Measurements from ENCODE around the gene ABLIM1. TPM values are rescaled to one million over a fixed set of nuclear protein-coding genes. Genes with fewer than 3 reads are reported as not detected.

Gene ABLIM1
- polyA plus RNA-seq, 1 donor from 2014 or later, result 10.1 TPM

DNA sequence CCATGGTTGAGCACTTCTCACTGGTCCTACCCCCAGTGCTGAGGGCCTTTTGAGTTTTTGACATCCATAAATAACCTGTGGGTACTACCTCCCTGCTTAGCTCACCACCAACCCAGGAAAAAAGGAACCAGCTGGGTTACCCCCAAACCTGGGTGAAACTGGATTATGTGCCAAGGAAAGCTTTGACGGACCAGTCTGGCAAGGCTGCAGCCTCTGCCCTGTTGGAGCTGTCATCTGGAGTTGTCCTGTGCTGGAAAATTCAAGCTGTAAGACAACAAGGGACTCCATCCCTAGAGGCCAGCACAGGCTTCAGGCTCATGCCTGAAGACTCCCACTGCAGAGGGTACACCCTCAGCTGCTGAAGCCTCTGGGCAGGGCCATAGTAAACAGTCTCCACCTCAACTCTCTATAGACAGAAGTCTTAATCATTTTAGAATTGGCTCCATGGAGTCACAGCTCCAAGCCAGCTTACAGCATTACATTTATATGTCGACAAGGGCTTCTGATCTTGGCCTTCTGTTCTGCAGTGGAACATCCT, 138.2 kb downstream of the ABLIM1 start:
- Histone ChIP-seq H3K4me3 (ENCODE audit: low read length) (no peak overlapping the region), H3K27me3 (ENCODE audit: insufficient read depth, low read depth, low read length) (peaks cover 14% of the 10 kb centered on the region), H3K9ac (ENCODE audit: low read length) (no peak overlapping the region), H3K27ac (ENCODE audit: low read length) (no peak overlapping the region), H4K20me1 (ENCODE audit: insufficient read depth) (no peaks in the 10 kb centered on the region), H3K4me2 (ENCODE audit: low read length) (no peak overlapping the region), H2AFZ (ENCODE audit: low read depth, low read length) (no peak overlapping the region), H3F3A (ENCODE audit: insufficient read depth, low read length, poor library complexity, severe bottlenecking) (no peaks in the 10 kb centered on the region), H3K36me3 (ENCODE audit: insufficient read depth, low read length) (no peaks in the 10 kb centered on the region), H3K79me2 (replicated peaks; ENCODE audit: insufficient read depth, low read length) (no peaks in the 10 kb centered on the region), H3K9me2 (ENCODE audit: insufficient read depth, low read length) (no peaks in the 10 kb centered on the region), H3K9me3 (ENCODE audit: low read length) (no peaks in the 10 kb centered on the region)
- TF ChIP-seq RAD21 (conservative IDR thresholded peaks at IDR 0.05) (no peak), MXI1 (conservative IDR thresholded peaks at IDR 0.05; ENCODE audit: poor library complexity, severe bottlenecking) (no peak), EP300 (conservative IDR thresholded peaks at IDR 0.05; ENCODE audit: poor library complexity, severe bottlenecking) (no peak), POLR2AphosphoS5 (IDR thresholded peaks at IDR 0.05) (no peak), EZH2 (IDR thresholded peaks at IDR 0.05; ENCODE audit: borderline replicate concordance, insufficient read depth, low read length, poor library complexity, severe bottlenecking) (no peak), SMC3 (conservative IDR thresholded peaks at IDR 0.05; ENCODE audit: poor library complexity) (no peak), TAF1 (IDR thresholded peaks at IDR 0.05; ENCODE audit: low read depth) (no peak), REST (IDR thresholded peaks at IDR 0.05; ENCODE audit: borderline replicate concordance) (no peak)
- TF ChIP-seq, protein P1, sequence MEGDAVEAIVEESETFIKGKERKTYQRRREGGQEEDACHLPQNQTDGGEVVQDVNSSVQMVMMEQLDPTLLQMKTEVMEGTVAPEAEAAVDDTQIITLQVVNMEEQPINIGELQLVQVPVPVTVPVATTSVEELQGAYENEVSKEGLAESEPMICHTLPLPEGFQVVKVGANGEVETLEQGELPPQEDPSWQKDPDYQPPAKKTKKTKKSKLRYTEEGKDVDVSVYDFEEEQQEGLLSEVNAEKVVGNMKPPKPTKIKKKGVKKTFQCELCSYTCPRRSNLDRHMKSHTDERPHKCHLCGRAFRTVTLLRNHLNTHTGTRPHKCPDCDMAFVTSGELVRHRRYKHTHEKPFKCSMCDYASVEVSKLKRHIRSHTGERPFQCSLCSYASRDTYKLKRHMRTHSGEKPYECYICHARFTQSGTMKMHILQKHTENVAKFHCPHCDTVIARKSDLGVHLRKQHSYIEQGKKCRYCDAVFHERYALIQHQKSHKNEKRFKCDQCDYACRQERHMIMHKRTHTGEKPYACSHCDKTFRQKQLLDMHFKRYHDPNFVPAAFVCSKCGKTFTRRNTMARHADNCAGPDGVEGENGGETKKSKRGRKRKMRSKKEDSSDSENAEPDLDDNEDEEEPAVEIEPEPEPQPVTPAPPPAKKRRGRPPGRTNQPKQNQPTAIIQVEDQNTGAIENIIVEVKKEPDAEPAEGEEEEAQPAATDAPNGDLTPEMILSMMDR (IDR thresholded peaks at IDR 0.05; ENCODE audit: poor library complexity, severe bottlenecking), result no peak

DNA sequence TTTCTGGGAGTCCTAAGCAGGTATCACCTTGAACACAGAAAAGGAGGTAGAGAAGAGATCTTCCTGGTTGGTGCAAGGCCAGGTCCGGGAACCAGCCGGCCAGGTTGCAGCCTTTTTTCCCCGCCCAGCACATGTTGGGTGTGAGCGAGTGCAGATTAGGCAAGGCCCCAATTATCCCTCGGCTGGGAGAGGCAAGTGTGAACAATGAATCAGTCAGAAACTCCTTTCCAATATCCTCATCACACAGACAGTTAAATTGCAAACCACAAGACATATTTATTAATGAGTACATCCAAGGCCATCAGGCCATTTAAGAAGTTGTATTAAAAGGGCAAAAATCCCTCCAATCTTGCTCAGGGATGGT, 138.8 kb downstream of the ABLIM1 start:
- no peak overlapping the region for H3K4me3 ChIP-seq (ENCODE audit: low read length)
- H3K4me2 ChIP-seq (ENCODE audit: low read length), result no peak overlapping the region
- no peaks in the 10 kb centered on the region for H3K79me2 ChIP-seq (replicated peaks; ENCODE audit: insufficient read depth, low read length)

More for the DNA sequence above, 138.8 kb downstream of the ABLIM1 start:
- TF ChIP-seq MXI1 (conservative IDR thresholded peaks at IDR 0.05; ENCODE audit: poor library complexity, severe bottlenecking) (no peak), TAF1 (IDR thresholded peaks at IDR 0.05; ENCODE audit: low read depth) (no peak)
- Histone ChIP-seq H4K20me1 (ENCODE audit: insufficient read depth) (no peaks in the 10 kb centered on the region), H2AFZ (ENCODE audit: low read depth, low read length) (no peak overlapping the region), H3K36me3 (ENCODE audit: insufficient read depth, low read length) (no peaks in the 10 kb centered on the region), H3K9ac (ENCODE audit: low read length) (no peak overlapping the region), H3F3A (ENCODE audit: insufficient read depth, low read length, poor library complexity, severe bottlenecking) (no peaks in the 10 kb centered on the region), H3K27me3 (ENCODE audit: insufficient read depth, low read depth, low read length) (peaks cover 10% of the 10 kb centered on the region), H3K9me2 (ENCODE audit: insufficient read depth, low read length) (no peaks in the 10 kb centered on the region), H3K27ac (ENCODE audit: low read length) (no peak overlapping the region), H3K9me3 (ENCODE audit: low read length) (no peaks in the 10 kb centered on the region)
